Activated CD8-positive, alpha-beta memory T cell treated with anti-CD3 and anti-CD28 coated beads for 48 hours (primary cell): ENCODE results near the gene AKT1.

Source experiments
- DNase-seq, 3 experiments: peaks; one replicate each; pipeline ENCODE4 v3.0.0-alpha.2; 2020; ENCODE audit warnings: low read depth in 2 of 3, low spot score in 2 of 3

Gene AKT1

DNA sequence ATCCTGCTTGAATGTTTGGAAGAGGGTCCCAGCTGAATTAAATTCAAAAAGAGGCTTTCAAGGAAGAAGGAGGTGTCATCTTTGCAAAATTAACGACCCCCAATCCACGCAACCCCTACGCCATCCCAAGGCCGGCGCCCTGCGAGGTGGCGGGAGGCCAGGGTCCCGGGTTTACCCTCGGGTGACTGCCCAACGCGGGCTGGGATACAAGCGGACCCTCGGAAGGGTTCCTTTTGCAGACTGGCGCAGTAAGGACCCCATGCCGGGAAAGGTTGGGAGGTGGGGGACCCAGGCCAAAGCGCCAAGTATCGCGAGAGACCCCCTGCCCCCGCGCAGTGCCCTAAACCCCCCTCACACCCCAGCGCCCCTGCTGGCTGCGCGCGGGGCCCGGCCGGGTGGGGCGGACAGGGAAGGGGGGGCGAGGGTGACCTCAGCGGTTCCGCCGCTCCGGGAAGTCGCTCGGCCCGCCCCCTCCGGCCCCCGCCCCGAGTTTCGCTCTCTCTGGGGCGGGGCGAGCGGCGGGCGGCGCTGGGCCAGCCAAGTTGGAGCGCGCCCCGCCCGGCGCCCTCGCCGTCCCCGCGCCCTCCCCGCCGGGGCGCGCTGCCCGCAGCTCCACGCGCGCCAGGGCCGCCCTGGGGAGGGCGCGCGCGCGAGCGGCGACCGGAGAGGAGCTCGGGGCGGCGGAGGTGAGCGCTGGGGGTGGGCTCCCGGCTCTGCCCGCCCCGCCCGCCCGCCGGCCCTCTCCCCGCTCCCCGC, 4.6 kb upstream of the AKT1 start:
- DNase-seq, result peak; percentile 33 to 53 (median 43)

DNA sequence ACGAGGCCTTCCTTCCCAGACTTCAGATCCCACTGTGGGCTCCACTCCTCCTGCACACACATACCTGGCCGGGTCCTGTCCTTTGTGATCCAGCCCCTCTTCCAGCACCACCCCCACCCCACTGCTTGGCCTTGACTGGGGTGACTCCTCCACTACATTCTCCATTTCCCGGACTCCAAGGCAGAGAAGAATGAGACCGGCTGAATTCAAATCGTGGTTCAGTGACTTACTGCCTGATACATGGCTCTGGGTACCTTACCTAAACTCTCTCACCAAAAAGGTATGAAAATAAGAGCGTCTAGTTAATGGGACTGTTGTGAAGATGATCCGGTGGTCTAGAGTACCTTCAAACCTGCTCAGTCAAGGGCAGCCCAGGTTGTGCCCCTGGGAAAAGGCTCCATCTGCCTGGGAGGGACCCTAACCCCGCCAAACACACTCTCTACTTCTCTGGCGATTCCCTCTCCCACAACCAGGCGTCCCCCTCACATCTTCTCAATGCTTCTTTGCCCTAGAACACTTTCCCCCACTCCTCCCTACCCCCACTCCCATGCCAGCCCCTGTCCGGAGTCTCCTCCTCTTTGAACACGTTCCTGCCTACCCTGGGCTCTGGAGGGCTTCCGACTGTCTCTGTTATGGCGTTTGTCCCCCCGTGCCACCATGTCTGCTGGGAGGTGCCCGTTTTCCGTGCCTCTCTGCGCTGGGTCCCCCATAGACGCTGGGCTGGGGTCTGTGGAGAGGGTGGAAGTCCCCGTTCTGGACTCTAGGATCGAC, 3.9 kb upstream of the AKT1 start:
- DNase-seq, result no peak

DNA sequence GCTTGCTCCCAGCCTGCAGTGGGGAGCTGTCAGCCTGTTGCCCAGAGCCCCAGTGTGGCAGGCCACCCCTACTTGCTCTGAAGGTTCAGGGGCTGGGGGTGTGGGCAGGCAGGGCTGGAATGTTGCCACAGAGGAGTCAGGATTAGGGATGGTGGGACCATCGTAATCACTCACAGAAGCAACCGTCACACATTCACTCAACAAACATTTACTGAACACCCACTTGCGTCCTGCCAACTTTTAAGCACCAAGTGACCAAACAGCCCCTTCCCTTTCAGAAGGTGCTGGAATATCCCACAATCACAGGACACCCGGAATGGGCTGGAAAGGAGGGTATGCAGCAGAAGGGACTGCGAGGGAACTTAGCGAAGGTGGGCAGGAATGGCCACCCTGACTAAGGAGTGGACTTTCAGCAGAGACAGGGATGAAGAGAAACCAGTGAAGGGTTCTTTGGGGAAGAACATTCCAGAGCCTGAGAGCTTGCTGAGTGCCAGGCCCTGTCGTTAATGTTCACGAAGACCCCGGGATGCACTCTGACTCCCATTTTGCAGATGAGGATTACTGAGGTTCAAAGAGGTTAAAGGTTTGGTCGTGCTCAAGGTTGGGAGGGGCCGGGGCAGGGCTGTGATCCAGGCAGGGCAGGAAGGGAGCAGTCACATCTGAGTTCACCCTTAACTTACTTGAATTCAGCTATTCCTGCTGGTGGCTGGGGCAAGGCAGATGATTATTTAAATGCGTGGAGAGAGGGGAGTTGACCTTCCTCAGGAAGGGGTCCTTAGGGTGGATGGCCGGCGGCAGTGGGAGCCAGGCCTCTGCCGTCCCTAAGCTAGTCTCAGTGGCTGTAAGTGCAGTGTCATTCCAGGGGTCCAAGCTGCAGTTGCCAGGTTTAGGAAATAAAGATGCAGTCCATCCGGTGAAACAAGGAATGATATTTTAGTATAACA, 3.0 kb upstream of the AKT1 start:
- DNase-seq, result no peak

DNA sequence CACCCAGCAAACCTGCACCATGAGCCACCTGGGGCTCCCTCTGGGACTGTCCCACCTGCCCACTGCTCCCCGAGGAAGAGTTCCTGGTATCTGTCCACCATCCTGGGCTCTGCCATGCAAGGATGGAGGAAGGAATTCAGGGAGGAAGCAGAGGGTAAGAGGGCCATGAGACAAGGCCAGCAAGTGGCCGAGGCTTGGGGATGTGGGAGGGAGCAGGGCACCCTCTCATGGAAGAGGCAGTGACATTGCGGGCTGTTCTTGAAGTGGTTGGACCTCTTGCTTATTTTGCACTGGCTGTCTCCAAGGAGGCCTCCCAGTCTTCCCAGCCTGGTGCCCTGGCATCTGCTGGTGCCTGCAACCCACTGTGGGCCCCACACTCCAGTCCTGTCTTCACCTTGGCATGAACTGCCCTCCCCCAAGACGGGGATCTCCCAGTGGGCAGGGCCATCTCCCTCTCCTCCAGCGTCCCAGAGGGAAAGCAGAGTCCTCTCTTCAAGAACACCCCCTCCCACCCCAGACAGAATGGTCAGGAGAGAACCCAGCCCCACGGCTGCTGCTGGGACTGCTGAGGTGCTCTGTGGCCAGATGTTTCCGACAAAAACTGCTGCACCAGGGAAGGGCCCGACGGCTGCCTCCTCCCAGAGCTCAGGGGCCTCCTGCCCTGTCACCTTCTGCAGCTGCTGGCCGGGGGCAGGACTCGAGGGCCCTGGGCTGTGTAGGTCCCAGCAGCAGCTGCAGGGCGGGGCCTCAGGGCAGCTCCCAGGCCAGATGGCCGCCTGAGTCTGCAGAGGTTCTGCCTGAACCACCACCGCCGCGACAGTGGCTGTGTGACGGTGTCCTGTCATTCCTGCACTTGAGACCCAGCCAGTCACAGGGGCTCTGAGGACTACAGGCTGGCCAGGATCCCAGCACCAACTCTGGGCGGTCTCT, 1.8 kb upstream of the AKT1 start:
- no peak for DNase-seq

DNA sequence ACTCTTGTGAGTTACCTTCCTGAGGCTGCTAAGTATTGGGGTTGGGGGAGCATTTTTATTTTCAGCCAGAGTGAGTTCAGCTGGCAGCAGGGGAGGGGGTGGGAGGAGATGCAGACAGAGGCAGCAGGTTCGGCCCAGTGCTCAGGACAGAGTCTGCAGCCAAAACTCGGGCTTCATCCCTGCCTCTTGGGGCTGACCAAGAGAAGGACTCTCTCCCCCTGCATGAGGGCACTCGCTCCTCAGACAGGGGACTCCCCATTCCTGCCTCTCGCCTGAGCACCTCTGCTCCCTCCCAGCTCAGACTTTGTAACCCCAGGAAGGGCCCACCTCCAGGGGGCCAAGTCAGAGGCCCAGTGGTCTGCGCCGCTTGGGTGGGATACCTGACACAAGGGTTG, 1.1 kb upstream of the AKT1 start:
- no peak for DNase-seq

DNA sequence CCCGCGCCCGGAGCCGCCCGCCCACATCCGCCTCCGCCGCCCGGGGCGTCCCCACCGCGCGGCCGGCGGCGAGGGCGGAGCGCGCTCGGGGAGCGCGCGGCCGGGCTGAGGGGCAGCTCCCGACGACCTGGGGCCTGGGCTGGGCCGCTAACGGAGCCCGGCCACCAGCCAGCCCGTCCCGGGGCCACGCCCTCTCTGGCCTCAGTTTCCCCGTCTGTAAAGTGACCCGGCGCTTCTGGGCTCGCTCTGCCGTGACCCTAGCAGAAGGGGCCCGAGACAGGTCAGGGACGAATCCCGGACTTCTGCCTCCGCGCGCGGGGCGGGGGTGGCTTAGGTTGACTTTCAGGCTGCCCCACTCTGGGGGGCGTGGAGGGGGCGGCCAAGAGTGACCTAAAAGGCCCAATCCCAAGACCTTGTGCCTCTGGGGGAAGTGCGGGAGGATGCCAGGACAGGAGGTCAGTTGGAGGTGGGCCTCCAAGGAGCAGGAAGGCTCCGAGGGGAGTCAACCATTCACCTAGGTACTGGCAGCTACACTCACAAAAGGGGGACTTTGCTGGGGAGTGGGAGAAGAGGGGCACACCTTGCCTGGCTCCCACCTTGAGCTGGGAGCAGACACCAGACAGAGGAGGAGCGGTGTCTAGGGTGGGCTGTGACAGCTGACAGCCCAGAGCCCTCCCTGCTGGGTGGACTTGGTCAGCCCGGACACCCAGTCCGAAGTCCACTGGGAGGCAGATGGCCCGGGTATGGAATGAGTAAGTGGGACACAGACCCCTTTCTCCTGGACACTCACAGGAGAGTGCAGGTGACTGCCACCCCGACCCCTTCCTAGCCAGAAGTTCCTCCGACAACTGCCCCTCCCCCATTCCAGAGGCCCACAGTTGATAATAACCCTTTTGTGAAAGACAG, 486 bp upstream of the AKT1 start:
- DNase-seq, result peak in 1 of 3 experiments; percentile 46

DNA sequence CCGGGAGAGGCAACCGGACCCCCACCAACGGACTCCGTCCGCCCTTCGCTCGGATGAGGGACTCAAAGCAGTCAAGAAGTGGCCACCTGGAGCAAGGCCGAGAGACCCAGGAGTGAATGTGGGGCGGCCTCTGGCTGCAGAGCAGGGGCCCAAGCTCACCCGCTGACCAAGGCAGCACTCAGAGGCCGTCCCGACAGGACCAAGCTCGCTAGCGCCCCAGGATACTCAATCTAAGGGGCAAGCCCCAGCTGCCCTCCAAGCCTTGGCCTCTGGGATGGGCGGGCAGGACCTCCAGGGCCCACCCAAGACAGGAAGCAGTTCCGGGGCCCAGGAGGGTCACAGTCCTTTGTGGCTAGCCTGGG, 936 bp downstream of the AKT1 start:
- no peak for DNase-seq

DNA sequence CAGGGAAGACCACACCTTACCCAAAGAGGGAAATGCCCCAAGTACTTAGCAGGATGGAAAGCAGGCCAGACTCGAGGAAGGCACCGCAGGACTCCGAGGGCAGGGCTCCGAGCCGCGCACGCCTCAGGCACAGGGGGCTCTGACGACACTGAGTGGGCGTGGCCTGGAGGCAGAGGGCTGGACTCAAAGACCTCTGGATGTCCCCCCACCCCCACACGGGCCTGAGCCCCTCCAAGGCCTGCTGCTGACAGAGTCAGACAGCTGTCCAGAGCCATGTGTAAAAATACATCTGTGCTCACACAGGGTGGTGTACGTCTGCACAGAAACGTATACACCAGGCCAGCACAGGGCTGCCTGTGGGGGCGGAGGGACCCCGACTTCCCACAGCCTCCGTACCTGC, 1.4 kb downstream of the AKT1 start:
- DNase-seq, result peak; percentile 35 to 59 (median 38)

DNA sequence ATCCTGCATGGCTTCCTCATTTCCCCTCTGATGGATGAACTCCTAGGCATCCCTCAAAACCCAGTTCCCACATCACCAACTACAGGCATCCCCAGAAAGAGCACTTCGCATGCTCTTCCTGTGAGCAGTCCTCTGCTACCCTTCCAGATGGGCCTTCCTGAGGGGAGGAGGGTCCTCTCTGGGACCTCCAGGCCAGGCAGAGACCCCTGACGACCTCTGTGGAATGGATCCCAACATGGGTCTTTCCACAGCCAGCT, 1.9 kb downstream of the AKT1 start:
- DNase-seq, result no peak

DNA sequence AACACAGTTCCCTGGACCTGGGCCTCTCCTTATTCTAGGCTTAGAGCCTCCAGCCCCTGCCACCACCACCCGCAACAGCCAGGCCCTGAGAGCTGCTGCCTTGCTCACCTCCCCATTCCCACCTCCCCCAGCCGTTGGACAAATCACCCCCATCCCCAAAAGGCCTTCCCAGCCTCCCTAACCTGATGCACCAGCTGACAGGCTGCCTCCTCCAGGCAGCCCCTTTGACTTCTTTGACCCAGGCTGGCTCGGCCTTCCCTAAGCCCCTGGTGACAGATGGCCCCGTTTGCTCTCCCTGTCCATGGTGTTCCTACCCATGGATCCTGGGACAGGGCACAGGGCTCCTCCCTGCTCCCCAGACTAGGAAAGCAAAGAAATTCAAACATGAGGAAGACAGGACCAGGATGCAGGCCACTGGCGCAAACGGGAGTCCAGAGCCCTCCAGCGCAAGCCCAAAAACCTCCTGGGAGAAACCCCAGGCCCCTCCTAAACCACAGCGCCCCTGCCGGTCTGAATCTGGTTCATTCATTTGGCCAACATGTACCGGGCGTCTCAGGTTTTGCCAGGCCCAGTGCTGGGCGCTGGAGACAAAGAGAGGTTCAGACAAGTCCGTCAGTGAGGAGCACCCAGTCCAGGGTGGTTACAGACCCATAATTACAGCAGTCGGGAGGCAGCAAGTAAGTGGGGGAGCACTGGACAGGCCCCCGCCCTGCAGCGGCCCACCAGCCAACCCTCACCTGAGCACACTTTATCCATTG, 2.4 kb downstream of the AKT1 start:
- no peak for DNase-seq

DNA sequence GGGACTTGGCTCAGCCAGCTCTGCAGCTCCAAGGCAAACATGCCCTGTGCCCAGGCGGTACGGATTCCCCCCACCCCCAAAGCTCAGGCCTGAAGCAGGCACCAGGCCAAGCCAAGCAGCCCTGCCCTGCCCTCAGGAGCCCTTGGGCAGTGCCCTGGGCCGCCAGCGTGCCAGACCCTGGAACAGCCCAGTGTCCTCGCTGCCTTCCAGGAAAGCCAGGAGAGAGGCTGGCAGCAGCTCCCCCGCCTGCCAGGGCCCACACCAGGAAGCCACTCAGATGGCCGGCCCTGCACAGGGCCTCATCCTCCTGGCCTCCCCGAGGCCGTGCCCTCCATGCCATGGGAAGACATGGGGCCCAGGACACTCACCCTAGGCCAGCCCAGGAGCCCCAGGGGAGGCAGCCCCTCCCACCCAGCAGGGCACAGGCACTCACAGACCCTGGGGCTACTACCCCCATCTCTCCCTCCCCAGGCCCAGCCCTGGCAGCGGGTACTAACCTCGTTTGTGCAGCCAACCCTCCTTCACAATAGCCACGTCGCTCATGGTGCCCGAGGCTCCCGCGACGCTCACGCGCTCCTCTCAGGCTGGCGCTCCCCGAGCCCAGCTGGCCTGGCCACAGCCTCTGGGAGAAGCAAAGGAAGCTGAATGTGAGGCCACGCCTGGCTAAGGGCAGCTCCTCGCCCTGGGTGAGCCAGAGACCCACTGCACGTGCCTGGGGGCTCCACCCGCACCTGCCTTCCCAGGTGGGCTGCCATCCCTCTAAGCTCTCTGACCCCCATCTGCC, 3.3 kb downstream of the AKT1 start:
- DNase-seq, result no peak

DNA sequence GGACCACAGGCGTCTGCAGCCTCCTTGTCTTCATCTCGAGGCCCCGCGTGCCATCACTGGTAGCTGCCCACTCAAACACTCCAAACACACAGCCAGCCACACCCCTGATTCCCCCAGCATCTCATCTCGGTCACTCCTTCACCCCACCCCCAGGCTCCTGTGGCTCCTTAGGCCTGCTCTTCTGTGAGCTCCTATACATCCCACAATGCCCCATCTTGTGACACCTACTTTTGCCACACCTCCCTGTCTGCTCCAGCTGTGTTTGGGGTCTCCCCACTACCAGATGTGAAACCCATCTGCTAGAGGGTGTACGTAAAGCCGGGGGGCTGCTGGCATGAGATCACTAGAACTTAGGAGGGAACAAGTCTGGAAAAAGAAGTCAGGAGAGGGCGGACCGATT, 4.1 kb downstream of the AKT1 start:
- DNase-seq, result no peak

DNA sequence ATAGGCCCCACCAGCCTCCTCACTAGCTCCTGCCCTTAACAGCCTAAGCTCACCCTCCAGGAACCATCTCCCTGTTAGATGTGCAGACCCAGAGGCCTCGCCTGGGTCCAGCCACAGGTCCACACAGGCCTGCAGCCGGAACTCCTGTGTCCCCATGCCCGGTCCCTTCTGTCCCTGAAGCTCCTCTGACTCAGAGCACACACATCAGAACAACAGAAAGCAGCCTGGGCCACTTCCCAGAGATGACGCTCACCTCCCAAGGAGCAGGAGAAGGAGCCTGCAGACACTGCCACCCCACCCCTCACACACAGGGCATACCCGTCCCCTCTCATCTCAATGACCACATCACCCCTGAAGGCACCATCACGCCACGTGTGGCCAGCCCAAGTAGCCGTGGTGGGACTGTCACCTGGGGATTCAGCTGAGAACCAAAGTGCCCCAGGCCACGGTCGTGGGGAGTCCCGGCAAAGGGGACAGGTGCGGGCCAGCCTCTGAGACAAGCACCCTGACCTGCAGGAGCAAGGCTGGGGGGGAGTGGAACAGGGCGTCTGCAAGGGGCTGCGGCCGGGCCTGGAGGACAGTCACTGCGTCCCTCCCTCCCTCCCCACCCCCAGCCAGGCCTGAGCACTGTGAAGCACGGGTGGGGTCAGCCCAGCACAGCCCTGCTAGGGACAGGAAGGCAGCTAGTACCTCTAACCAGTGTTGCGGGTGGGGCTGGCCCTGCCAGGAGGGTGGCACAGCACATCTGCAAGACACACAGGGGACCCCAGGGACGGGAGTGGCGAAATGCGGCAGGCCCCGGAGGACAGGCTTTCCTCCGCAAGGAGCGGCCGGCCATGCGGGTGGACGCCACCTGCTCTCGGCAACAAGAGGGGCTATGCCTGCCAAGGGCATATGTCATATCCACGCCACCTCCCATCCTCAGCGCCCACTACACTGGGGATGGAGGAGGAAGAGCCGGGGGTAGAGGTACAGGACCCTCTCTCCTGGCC, 5.5 kb downstream of the AKT1 start:
- no peak for DNase-seq

DNA sequence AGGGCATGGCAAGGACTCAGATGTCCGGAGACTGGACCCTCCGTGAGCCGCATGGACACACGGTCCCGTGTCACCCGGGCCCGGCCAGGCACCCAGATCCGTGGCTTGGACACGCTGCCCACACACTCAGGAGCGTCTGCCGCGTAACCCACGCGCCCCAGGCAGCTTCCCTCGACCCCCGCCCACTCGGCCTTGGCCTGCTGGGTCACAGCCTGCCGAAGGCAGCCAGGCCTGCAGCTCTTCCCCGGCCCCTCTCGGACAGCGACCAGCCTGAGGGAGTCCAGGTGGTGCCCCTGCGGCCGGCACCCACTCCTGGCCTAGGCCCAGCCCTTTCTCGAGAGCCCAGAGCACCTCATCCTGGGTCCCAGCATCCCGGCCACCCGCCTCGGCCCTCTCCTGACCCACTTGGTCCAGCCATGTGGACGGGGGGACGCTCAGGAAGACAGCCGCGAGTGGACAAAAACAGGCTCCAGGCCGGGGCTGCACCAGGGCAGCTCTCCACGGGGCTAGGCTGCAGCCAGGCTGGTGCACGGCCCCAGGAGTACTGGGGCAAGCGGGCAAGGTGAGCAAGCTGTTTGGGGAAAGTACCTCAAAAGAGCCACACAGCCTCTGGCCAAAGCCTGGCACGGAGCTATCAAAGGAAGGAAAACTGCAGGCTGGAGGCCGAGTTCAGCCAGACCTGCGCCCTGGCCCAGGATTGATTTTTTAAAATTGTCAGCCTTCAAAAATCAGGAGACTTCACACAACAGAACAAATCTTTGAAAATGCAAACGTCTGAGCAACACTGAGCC, 6.5 kb downstream of the AKT1 start:
- no peak for DNase-seq

DNA sequence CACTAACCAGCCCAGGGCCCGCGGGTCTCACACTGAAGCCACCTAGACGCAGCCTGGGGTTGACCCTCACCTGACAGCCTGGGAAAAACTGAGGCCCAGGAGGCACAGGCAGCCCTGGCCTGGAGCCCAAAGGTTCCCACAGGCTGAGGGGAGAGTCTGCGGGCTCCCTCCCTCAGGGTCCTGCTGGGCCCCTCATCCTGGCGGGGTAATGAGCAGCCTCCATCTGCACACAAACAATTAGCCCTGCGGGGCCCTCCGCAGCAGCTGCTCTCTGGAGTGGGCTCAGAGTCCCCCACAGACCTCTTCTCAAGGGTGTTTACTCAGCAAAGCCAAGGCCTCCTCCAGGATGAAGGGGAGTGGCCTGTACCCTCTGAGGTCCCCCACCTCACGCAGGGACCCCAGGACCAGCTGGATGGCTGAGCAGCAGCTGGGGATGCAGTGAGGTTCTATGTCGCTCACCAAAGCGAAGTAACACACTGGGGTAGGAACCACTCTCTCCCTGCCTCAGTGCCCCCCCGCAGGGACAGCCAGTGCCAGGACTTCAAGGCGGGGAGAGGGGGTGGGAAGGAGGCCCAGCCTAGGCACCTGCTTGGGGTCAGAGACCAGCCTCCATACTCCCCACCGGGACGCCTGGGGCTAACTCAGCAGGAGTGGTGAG, 7.3 kb downstream of the AKT1 start:
- DNase-seq, result no peak

DNA sequence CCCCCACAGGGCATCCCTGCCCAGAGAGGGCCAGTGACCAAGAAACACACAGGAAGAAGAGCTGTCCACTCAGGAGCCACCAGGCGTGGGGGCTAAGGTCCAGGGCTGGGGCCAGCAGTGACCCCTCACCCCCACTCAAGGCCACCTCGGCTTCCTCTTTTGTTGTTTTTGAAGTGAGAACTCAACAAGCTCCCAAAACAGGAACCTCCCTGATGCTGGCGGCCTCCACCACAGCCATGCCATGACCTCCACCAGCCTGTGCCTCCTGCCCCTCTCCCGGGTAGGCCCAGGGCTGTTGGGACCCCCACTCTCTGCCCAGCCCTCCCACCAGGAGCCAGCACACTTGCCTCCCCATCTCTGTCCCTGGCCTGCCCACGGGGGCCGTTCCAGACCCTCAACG, 7.8 kb downstream of the AKT1 start:
- no peak for DNase-seq
